ENCODE measurements around the gene DDX31.

GRCh38 chr9:132582276-132582785, 87.5 kb downstream of the DDX31 start, which contains the start of gene BARHL1:
- TF ChIP-seq CTCF (IDR thresholded peaks at IDR 0.05; ENCODE audit: low read depth, low read length): no peak
- no peak for TF ChIP-seq POLR2A (IDR thresholded peaks at IDR 0.05; ENCODE audit: extremely low read depth, insufficient read length)
- TF ChIP-seq MAX (IDR thresholded peaks at IDR 0.05; ENCODE audit: low read depth, low read length): no peak

All from NB4 (cell line).